ENCODE measurements around the gene IER3IP1.

DNA sequence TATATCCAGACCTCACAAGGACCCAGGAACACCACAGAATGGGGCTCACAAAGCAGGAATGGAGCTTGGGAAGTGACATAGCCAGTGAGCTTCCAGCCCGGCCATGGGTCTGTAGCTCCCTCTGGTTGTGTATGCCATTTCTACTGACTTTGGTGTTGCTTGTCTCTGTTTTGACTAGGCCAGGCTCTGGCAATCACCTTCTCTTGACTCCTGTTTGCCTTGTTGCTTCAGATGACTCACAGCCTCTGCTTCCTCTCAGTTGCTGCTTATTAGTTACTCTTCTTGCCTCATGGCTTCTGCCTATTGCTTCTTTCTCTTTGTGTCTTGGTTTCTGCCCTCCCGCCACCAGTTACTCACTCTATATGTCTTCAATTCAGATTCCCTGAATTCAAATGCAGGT lies 15.8 kb upstream of the IER3IP1 start:
- no peak for TF ChIP-seq FOXM1 (IDR thresholded peaks at IDR 0.05; ENCODE audit: borderline replicate concordance, low read depth)
- no peak for TF ChIP-seq TEAD4 (IDR thresholded peaks at IDR 0.05)
- no peak for TF ChIP-seq REST (IDR thresholded peaks at IDR 0.05; ENCODE audit: low read depth)
- no peak for TF ChIP-seq RAD21 (IDR thresholded peaks at IDR 0.05; ENCODE audit: low read depth)
- no peak for TF ChIP-seq TAF1 (IDR thresholded peaks at IDR 0.05; ENCODE audit: low read depth)
- TF ChIP-seq EP300 (IDR thresholded peaks at IDR 0.05; ENCODE audit: borderline replicate concordance), result no peak
- no peak for TF ChIP-seq CREB1 (IDR thresholded peaks at IDR 0.05; ENCODE audit: low read depth)

All from Ishikawa (cell line).